GM19239 (cell line): ENCODE data around the gene USP36.
"Not testable (repeated sequence)": the region's sequence is repeated elsewhere in the genome, so short reads cannot be mapped to it uniquely, and the experiment has no call there.

Experiments used
- DNase-seq: peaks from one replicate; pipeline ENCODE4 v3.0.0; 2011; ENCODE audit warnings: low spot score; ENCODE audit not compliant: insufficient read length
- FAIRE-seq: peaks from 2 replicates; lab custom pipeline; 2011; peaks lifted over from hg19 to GRCh38; lab: Jason Lieb, UNC

Gene USP36

DNA sequence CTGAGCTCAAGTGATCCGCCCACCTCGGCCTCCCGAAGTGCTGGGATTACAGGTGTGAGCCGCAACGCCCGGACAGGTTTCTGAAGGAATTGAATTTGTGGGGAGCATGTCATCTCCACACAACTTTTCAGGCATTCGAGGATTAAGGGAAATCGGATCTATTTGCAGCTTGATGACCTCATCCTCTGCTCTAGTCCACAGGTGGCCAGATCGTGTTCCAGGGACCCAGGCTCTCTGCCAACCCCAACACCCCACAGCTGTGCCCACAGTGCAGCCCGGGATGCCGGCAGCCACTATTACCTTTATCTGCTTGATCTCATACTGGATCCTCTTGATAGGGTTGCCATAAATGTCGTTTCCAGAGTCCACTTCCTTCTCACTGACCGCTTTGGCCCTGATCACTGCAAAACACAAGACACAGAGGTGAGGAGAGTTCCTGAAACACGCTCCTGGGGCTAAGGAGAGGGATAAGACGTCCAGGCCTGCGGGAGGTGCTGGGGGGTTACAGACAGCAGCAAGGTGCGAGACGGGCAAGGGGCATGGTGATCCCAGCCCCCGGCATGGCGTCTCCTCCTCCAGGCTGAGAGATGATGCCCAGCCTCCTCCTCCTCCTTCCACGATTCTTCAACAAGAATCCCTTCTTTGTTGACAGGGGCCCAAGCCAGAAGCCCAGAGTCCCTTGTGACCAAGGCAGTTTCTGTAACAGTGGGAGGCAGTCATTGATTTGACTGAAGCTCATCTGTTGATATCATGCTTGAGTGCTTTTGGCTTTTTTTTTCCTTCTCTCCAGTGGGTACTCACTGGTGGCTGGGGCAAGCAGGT, 33.1 kb upstream of the USP36 start:
- no peak for DNase-seq

DNA sequence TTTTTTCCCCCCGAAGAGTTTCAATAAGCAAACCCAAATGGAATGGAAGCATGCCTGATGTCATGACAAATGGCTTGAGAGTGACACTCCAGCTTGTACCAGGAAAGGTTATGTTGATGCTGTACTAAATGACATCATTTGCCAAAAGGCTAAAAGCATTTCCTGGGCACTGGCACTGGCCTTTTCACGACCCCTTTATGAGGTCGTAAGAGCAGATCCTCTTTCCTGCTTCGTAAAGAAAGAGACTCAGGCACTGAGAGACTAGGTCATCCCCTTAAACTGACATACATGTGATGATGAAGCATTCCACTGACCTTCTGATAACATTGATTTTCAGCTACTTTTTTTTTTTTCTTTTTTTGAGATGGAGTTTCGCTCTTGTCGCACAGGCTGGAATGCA, 31.9 kb upstream of the USP36 start:
- DNase-seq (no peak), FAIRE-seq (no peak)

More for the DNA sequence above, 33.1 kb upstream of the USP36 start:
- no peak for FAIRE-seq

DNA sequence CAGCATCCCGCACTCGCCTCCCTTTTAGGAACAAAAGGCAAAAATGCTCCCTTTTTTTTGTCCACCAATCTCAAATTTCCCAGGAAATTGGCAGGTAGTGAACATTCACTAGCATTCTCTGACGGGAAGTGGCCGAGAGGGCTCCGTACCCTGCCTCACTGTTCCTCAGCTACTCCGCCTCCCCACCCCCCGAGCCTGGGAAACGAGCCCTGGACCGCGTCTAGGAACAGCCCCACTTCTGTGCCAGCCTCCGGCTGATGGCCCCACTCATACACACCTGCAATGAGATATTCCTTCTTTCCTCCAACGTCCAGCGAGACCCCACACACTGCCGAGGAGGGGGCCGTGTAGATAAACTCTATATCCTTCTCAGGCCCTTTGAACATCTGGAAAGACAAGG, 30.0 kb upstream of the USP36 start:
- FAIRE-seq (no peak), DNase-seq (no peak)

DNA sequence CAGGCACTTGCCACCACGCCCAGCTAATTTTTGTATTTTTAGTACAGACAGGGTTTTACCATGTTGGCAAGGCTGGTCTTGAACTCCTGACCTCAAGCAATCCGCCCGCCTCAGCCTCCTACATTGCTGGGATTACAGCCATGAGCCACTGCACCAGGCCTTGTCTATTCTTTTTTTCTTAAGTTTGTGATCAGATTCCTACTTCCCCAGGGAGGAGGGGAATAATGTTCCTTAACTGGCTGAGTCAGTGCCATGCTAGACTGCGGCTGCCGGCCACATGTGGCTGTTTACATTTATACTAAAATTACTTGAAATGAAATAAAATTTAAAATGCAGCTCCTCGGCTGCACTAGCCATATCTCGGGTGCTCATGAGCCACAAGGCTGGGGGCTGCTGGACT, 27.8 kb upstream of the USP36 start:
- FAIRE-seq (no peak), DNase-seq (no peak)

DNA sequence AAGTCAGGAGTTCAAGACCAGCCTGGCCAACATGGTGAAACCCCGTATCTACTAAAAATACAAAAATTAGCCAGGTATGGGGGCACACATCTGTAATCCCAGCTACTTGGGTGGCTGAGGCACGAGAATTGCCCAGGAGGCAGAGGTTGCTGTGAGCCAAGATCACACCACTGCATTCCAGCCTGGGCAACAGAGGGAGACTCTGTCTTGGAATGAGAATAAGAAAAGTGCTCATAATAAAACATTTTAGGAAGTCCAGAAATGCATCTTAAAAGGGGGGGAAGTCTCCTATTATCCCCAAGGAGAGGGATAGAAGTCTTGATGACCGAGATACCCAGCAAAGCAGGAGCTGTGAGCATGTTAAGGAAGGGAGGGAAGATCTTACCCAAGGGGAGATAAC, 26.4 kb upstream of the USP36 start:
- DNase-seq, FAIRE-seq: not testable (repeated sequence)

DNA sequence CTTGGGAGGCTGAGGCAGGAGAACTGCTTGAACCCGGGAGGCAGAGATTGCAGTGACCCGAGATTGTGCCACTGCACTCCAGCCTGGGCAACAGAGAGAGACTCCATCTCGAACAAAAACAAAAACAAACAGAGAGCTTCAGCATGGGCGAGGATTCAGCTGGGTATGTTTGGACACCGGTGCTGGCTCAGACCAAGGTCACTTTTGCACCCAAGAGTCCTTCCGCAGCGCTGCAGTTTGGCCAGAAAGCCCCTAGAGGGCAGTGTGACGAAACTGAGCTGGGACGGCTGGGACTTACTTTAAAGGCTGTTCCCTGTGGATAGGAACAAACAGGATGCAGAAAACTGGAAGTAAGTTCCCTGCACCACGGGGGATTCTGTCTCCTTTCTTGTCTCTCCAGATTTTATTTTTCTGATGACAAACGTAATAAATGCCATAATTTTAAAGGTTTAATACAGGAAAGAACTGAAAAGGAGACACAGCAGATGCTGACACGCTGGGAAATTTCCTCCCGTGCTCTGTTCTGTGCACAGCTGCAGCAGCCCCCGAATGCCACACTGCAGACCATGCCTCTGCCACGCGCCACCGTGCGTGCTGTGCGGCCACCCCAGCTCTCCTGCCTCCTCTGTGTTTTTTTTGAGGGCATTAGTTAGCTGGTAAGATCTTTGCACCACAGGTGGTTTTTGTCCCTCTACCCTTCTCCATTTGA, 25.2 kb upstream of the USP36 start:
- FAIRE-seq (no peak), DNase-seq (peak; percentile 61)

DNA sequence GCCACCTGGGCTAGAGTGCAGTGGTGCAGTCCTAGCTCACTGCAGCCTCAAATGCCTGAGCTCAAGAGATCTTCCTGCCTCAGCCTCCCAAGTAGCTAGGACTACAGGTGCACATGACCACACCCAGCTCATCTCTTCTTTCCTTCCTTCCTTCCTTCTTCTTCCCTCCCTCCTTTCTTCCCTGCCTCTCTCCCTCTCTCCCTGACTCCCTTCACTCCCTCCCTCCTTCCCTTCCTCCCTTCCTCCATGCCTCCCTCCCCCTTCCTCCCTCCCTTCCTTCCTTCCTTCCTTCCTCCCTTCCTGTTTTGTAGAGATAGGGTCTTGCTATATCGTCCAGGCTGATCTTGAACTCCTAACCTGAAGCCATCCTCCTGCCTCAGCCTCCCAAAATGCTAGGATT, 23.5 kb upstream of the USP36 start:
- FAIRE-seq (no peak), DNase-seq (no peak)

DNA sequence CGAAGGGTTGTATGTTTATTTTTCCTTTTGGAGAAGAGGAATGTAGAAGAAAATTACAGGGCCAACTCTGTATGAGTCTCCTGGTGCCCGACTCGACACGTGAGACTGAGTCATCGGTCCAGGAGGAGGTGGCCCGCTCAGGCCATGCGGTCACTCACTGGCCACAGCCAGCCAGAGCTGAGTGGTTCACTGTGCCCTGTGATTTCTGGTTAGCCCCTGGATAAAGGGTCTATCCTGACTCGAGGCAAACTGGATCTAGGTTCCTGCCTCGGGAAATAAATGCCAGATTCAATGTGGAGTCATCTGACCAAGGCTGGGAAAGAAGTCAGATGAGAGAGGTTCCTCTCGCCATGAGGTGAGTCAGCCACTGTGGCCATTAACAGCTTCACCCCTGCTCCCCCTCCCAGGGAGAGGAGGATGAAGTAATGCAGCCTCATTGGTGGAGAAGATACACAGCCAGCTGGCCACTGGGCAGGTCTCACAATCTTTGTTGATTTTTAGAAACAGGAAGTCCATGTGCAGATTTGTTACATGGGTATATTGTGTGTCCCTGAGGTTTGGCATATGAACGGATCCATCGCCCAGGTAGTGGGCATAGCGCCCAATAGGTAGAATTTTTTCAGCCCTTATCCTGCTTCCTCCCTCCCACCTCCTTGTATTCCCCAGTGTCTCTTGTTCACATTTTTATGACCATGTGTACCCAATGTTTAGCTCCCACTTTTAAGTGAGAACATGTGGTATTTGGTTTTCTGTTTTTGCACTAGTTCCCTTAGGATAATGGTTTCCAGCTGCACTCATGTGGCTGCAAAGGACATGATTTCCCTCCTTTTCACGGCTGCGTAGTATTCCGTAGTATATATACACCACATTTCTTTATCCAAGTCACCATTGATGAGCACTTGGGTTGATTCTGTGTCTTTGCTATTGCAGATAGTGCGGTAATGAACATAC, 21.7 kb upstream of the USP36 start:
- DNase-seq (no peak), FAIRE-seq (no peak)

DNA sequence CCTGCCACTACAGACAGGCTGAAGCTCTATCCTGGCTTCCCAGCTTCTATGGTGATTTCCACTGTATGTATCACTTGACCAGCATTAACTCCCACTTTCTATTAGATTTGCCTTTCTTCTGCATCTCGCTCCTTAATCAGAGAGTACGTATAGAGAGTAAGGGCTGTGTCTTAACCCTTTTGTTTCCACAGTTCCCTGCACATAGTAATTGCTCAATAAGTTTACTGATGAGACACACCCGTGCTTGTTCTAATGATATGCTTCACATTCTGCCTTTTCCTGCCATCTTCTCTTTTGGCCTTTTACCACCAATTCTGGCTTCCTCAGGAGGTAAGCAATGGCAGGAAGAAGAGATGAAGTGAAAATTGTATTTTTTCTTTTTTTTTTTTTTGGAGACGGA, 20.6 kb upstream of the USP36 start:
- DNase-seq (no peak), FAIRE-seq (no peak)

DNA sequence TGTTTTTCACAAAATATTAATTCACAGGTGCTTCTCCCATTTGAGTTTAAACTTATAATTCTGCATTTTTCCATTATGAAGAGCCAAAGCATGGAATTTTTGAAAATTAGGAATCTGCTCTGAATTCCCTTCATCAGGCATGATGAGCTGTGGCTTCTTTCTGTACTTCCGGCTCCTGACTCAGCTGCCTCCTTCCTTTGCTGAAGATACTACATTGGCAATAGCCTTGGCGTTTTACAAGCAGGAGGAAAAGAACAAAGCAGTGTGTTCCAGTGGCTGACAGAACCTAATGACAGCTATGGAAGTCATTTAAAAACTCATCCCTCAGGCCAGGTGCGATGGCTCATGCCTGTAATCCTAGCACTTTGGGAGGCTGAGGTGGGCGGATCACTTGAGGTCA, 18.4 kb upstream of the USP36 start:
- FAIRE-seq (no peak), DNase-seq (no peak)

DNA sequence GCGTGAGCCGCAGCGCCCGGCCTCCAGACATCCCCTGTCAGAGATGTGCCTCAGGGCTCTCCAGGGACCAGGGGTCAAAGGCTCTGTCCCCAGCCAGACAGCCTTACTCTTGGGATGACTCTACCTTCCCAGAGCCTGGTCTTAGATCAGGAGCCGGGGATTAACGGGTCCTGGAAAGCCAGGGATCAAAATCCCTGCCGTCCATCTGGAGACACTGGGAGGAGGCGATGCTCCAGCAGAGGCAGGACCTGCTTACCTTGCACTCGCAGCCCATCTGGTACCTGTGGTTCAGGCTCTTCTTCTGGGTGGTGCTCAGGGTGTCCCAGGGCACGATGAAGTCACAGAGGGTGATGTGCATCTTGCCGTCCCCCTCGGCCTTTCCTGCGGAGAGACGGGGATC, 16.7 kb upstream of the USP36 start:
- FAIRE-seq, result no peak
- DNase-seq, result no peak

DNA sequence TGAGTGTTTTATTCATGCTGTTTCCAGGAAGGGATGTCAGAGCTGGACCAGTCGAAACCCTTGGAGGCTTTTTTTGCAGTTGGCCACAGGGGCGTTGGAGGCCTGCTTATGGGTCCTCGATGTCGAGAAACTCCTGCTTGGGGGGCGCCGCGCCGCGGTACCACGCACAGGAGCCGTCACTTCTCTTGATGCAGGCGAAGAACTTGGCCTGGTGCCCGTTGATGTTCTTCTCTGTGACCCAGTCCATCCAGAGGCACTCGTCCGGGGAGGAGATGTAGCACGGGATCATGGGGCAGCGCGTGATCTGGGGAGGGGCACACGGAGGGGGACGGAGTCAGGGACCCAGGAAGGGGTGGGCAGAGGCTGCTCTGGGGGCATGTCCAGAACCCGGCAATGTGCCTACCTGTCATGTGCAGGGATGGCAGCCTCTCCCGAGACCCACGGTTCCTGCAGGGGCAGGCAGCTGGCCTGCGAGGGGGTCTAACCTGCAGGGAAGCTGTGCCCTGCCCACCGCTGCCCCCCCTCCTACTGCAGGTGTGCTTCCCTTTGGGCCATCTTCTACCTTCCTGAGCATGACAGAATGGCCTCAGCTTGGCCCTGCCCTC, 15.0 kb upstream of the USP36 start:
- DNase-seq (no peak), FAIRE-seq (no peak)

DNA sequence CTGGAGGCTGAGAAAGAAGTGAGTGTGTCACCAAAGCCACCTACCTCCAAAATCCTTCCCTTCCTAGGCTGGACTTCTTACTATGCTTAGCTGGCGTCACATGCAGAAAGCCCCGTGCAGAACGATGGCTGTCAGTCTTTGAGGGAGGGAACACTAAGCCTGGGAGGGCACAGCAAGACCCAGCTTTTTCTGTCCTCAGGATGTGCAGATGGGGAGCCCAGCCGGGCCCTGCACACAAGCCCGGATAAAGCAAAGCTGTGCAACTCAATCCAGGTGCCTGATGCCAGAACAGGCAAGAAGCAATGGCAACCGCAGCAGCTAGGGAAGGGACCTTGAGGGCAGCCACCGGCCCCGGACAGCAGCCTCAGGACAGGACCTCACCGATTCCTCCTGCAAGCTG, 13.9 kb upstream of the USP36 start:
- DNase-seq, result no peak
- FAIRE-seq, result no peak

DNA sequence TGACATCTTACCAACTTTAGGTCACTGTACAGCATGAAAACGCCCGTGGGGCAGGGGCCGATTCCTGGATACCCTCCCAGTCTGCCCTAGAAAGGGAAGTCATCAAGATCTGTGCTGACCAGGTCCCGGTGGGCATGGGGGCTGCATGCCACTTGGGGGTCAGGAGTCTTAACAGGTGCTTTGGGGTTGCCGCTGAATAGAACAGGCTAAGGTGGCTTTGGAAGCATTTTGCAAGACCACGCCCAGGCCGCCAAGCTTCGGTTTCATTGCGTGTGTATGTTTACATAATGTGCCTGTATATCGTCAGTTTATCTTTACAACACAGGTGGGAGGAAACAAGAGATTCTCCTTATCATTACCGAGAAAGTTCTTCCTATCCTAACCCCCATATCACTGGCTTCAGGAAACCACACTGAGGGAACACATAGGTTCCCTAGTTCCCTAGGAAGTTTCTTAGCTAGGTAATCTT, 13.3 kb upstream of the USP36 start:
- FAIRE-seq, result no peak

DNA sequence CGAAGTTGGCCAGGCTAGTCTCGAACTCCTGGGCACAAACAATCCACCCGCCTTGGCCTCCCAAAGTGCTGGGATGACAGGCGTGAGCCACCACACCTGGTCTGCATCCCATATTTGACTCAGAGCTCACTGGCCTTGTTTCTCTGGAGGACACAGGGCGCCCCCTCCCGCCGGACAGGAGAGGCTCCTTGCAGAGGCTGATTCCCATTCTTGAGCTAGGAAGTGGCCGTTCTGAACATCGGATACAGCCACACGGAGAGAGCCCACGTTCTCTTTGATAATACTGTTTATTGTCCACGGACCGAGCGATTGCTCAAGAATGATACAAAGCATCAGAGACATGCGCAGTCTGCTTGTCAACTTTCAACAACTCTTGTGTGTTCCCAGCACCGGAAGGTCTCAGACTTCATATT, 12.1 kb upstream of the USP36 start:
- FAIRE-seq (no peak), DNase-seq (no peak)

More for the DNA sequence above, 13.3 kb upstream of the USP36 start:
- no peak for DNase-seq

DNA sequence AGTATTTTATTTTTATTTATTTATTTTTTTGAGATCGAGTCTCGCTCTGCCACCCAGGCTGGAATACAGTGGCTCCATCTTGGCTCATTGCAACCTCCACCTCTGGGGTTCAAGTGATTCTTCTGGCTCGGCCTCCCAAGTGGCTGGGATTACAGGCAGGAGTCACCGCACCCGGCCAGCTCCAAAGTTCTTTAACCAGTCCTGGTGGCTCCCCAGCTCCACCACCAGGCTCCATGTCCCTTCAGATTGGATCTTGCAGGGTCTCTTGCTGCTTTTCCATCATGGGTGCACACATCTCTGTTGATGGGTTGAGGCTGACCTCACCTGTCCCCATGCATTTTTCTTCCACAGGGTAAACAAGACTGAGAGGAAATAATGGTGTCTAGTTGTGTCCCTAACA, 8.4 kb upstream of the USP36 start:
- no peak for DNase-seq
- no peak for FAIRE-seq

DNA sequence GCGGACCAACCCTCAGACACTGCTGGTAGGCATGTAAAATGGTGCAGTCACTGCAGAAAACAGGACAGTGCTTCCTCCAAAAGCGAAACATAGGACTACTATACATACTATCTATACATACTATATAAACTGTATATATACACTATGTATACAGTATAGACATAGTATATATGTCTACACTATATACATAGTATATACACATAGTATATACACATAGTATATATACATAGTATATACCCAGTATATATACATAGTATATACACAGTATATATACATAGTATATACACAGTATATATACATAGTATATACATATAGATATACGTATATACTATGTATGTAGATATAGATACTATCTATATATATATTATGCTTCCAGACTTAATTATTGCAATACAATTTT, 6.4 kb upstream of the USP36 start:
- FAIRE-seq (no peak), DNase-seq (no peak)

DNA sequence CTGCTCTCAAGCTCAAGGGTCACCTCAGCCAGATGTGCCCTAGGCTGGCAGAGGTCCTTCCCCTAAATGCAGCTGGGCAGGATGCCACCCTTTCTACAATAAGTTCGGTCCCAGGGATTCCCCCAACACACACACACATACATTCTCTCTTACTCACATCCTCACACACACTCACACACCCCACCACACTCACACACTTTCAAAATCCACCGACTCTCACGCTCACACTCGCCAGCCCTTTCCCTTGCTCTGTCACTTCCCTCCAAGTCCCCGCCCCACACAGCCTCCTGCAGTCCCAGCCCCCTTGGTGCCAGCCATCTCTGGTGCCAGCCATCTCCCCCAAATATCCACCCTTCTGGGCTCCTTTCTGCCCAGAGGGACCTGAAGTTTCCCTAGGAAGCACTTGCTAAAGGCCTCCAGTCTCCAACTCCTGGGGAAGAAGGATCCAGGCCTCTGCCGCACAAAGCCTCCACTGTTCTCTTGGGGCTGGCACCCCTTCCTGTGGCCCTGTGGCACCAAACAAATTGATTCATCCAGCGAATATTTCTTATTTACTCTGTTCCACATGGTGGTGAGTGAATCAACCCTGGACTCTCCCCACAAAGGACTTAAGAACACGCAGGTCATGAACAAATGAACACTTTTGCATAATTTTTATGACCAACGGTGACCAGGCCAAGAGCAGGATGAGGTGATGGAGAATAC, 3.8 kb upstream of the USP36 start:
- DNase-seq (no peak), FAIRE-seq (no peak)

DNA sequence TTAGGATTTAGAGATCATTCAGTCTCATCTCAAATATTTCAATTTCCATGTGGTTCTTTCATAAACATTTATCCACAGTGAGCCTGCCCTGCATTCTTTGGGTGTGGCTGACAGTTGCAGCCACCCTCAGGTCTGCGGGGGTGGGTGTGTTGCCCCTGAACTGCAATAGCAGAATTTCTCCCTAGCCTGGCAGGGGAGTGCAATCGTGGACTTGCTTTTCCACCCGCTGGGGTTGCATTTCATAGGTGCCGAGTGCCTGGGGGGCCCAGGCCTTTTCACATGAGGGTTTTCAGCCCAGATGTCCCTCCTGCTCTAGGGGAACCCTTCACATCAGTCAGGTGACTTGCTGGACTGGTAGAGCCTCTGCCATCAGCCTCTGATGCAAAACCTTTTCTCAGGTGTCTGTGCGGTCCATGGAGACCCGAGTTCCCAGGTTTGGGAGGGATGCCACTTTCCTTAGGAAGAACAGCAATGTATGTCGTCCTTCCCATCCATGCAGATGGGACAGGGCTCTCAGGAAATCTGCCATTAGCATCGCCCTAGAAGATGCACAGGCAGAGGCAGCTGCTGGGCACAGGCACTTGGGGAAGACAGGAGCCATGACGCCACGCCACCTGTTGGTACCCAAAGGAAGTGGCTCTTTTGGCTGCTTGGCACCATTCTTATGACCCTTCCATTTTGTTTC, 2.4 kb upstream of the USP36 start:
- DNase-seq (peak; percentile 59), FAIRE-seq (peak; percentile 72)
